Measurements from ENCODE around the gene PKDREJ.

GRCh38 chr22:46259374-46259773, 3.8 kb downstream of the PKDREJ start:
- TF ChIP-seq, protein P1, sequence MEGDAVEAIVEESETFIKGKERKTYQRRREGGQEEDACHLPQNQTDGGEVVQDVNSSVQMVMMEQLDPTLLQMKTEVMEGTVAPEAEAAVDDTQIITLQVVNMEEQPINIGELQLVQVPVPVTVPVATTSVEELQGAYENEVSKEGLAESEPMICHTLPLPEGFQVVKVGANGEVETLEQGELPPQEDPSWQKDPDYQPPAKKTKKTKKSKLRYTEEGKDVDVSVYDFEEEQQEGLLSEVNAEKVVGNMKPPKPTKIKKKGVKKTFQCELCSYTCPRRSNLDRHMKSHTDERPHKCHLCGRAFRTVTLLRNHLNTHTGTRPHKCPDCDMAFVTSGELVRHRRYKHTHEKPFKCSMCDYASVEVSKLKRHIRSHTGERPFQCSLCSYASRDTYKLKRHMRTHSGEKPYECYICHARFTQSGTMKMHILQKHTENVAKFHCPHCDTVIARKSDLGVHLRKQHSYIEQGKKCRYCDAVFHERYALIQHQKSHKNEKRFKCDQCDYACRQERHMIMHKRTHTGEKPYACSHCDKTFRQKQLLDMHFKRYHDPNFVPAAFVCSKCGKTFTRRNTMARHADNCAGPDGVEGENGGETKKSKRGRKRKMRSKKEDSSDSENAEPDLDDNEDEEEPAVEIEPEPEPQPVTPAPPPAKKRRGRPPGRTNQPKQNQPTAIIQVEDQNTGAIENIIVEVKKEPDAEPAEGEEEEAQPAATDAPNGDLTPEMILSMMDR (IDR thresholded peaks at IDR 0.05; ENCODE audit: low read depth, low read length), result no peak
- no peak for TF ChIP-seq POLR2A (IDR thresholded peaks at IDR 0.05; ENCODE audit: extremely low read depth, insufficient read length)
- TF ChIP-seq, protein P2, sequence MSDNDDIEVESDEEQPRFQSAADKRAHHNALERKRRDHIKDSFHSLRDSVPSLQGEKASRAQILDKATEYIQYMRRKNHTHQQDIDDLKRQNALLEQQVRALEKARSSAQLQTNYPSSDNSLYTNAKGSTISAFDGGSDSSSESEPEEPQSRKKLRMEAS (IDR thresholded peaks at IDR 0.05; ENCODE audit: low read depth, low read length), result no peak
- no peak for TF ChIP-seq MYC (IDR thresholded peaks at IDR 0.05; ENCODE audit: low read depth, low read length)
